Keratinocyte (primary cell): ENCODE measurements around the gene MIGA1. TPM values are rescaled to one million over a fixed set of nuclear protein-coding genes. Genes with fewer than 3 reads are reported as not detected.

Source experiments
- DNase-seq: peaks from one replicate; pipeline ENCODE4 v3.0.0-alpha.2; 2011; ENCODE audit warnings: low read depth, missing footprints, low spot score
- FAIRE-seq: peaks from 2 replicates; lab custom pipeline; 2011; peaks lifted over from hg19 to GRCh38; lab: Jason Lieb, UNC
- H2AFZ ChIP-seq: 2 replicates; pipeline ENCODE4 v1.6.0; 2012; ENCODE audit warnings: low read length, control low read depth, inconsistent platforms; ENCODE audit not compliant: control insufficient read depth
- H3K27ac ChIP-seq: 2 replicates; pipeline ENCODE4 v1.5.1; 2011; ENCODE audit warnings: low read length; ENCODE audit not compliant: control insufficient read depth, insufficient read depth
- H3K27me3 ChIP-seq: 3 replicates; pipeline ENCODE4 v1.6.0; 2011; ENCODE audit warnings: low read length; ENCODE audit not compliant: control insufficient read depth, insufficient read depth; ENCODE audit errors: extremely low read depth
- H3K36me3 ChIP-seq, 2 experiments: 2 replicates in 1 of 2; 3 replicates in 1 of 2; pipeline ENCODE4 v1.5.1; 2011; ENCODE audit warnings: low read length in 2 of 2, mild to moderate bottlenecking in 1 of 2; ENCODE audit not compliant: control insufficient read depth in 2 of 2, insufficient read depth in 2 of 2; ENCODE audit errors: extremely low read depth in 1 of 2
- H3K4me1 ChIP-seq: 3 replicates; pipeline ENCODE4 v1.5.1; 2011; ENCODE audit warnings: low read length; ENCODE audit not compliant: control insufficient read depth, insufficient read depth; ENCODE audit errors: extremely low read depth
- H3K4me2 ChIP-seq: 3 replicates; pipeline ENCODE4 v1.6.0; 2011; ENCODE audit warnings: low read depth, low read length; ENCODE audit not compliant: control insufficient read depth, insufficient read depth; ENCODE audit errors: extremely low read depth
- H3K4me3 ChIP-seq, 3 experiments: fragments of 200-600 bp in 1 of 3; sonication (generic) in 1 of 3; 2 replicates in 2 of 3; 3 replicates in 1 of 3; pipeline ENCODE4 v1.5.1; 2011 to 2016; ENCODE audit warnings: low read length in 3 of 3, mild to moderate bottlenecking in 3 of 3, control low read depth in 2 of 3, inconsistent platforms in 1 of 3, low read depth in 1 of 3, mixed read lengths in 1 of 3, mixed run types in 1 of 3, moderate library complexity in 1 of 3; ENCODE audit not compliant: control insufficient read depth in 2 of 3, insufficient read depth in 2 of 3; ENCODE audit errors: extremely low read depth in 1 of 3
- H3K79me2 ChIP-seq: 2 replicates; pipeline ENCODE4 v1.6.0; 2012; ENCODE audit warnings: low read length; ENCODE audit not compliant: control insufficient read depth, insufficient read depth
- H3K9ac ChIP-seq: 3 replicates; pipeline ENCODE4 v1.6.0; 2011; ENCODE audit warnings: low read length; ENCODE audit not compliant: control insufficient read depth, insufficient read depth; ENCODE audit errors: extremely low read depth
- H3K9me1 ChIP-seq: 3 replicates; pipeline ENCODE4 v1.6.0; 2011; ENCODE audit warnings: low read length; ENCODE audit not compliant: control insufficient read depth, insufficient read depth; ENCODE audit errors: extremely low read depth
- H3K9me3 ChIP-seq: 2 replicates; pipeline ENCODE4 v1.5.1; 2012; ENCODE audit warnings: low read depth, low read length; ENCODE audit not compliant: control insufficient read depth
- H4K20me1 ChIP-seq: 3 replicates; pipeline ENCODE4 v1.6.0; 2011; ENCODE audit warnings: low read length; ENCODE audit not compliant: control insufficient read depth, insufficient read depth; ENCODE audit errors: extremely low read depth
- EZH2 ChIP-seq: IDR thresholded peaks from one replicate; pipeline ENCODE4 v1.6.1; 2012; ENCODE audit warnings: inconsistent platforms, mild to moderate bottlenecking, low read length, moderate library complexity
- dilution Hi-C: fragments of 300-500 bp; cut with MboI; formaldehyde crosslinking; loops from one replicate; pipeline ENCODE4 v1.7.0; 2020; ENCODE audit warnings: low sequenced_read_pairs; ENCODE audit not compliant: extremely low pct_ligation_motif_present
- polyA minus RNA-seq, 3 experiments: library from RNA; depleted of rRNA, polyadenylated mRNA; stranded (reverse); fragments of >200 nt; gene quantifications; 1 replicate in 1 of 3; 2 replicates in 1 of 3; 3 replicates in 1 of 3; pipeline ENCODE4 v1.2.3, GENCODE V29; 2011
- polyA plus RNA-seq, 5 experiments: library from polyadenylated mRNA; depleted of rRNA in 3 of 5; stranded (reverse) in 3 of 5; stranded (forward) in 1 of 5; unstranded in 1 of 5; fragments of >200 nt; gene quantifications; 1 replicate in 1 of 5; 2 replicates in 3 of 5; 3 replicates in 1 of 5; pipeline versions ENCODE4 v1.2.1 to v1.2.3, GENCODE V29; 2011 to 2012; ENCODE audit warnings: missing spikeins in 2 of 5, low read depth in 1 of 5, low replicate concordance in 1 of 5
- TF ChIP-seq, protein P1 (sequence below), 3 experiments: IDR thresholded peaks in 1 of 3; conservative IDR thresholded peaks in 1 of 3; optimal IDR thresholded peaks in 1 of 3; 2 replicates in 2 of 3; 3 replicates in 1 of 3; pipeline versions ENCODE3 to v1.5.1; 2011; ENCODE audit warnings: low read length in 3 of 3, mild to moderate bottlenecking in 3 of 3, moderate library complexity in 2 of 3, control low read depth in 1 of 3, inconsistent platforms in 1 of 3; ENCODE audit not compliant: insufficient read depth in 2 of 3; ENCODE audit errors: extremely low read depth in 1 of 3

The MIGA1 gene, protein sequence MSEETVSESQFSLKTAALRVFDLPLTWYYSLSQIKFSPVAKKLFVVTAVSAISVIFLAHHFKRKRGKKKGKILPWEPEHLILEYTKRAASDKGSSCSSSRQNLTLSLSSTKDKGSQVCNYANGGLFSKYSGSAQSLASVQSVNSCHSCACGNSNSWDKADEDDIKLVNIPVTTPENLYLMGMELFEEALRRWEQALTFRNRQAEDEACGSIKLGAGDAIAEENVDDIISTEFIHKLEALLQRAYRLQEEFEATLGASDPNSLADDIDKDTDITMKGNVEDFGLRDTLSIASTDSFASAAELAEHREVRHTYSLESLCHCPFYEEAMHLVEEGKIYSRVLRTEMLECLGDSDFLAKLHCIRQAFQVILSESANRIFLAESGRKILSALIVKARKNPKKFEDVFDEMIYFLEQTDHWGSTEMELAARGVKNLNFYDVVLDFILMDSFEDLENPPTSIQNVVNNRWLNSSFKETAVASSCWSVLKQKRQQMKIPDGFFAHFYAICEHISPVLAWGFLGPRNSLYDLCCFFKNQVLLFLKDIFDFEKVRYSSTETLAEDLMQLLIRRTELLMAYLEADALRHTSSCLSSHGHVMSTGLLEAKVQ
- polyA plus RNA-seq (6.0 to 8.5 TPM (median 7.2 TPM) in 3 replicates), polyA minus RNA-seq (3.3 to 13.9 TPM (median 9.6 TPM) in 3 replicates)
- 7.4 TPM for polyA plus RNA-seq (2011; ENCODE audit: low read depth)
- 2.2 and 4.1 TPM in 2 replicates for polyA plus RNA-seq (2011; cell fraction: cytosol; rRNA removed)
- 8.3 and 10.5 TPM in 2 replicates for polyA plus RNA-seq (2011; cell fraction: nucleus; rRNA removed)
- polyA plus RNA-seq (2012; ENCODE audit: low replicate concordance): 5.0 and 7.3 TPM in 2 replicates
- 4.4 TPM for polyA minus RNA-seq (2011; cell fraction: cytosol; rRNA and poly(A)+ RNA removed)
- 10.6 and 19.7 TPM in 2 replicates for polyA minus RNA-seq (2011; cell fraction: nucleus; rRNA and poly(A)+ RNA removed)

DNA sequence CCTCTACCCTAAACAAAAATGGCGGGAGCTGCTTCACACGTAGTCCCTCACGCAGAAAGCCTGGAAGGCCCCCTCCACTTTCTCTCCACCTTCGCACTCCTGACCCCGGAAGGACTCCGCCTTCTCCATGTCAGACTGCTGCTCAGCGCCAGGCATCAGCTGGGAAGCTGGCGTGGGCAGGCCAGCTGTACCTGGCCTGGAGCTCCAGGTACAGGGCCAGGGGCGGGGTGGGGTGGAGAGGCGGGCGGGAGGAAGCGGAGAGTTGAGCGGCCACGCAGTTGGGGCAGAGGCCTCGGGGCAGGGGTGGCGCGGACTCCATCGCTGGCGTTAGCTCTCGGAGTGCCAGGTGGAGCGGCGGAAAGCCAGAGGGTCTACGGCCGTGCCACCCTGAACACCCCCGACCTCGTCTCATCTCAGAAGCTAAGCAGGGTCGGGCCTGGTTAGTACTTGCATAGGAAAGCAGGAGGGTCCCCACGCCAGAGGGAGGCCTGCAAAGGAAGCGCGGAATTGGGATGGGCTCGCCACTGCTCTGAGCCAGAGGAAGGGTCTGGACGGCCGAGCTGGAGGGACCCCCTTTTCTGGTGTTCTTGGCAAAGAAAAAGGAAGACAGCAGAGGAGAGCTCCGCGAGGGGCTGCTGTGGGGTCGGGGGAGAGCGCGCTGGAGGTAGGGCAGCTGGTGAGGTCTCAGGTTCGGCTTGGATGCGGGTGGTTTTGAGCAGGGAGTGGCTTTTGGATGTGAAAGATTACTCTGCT lies at the start of gene MIGA1:
Gene MIGA1 (plus strand): TSS at position 121 of the 753 bp plus-strand sequence. CDS start 3,604 bp downstream, outside the sequence.
- FAIRE-seq: peak; percentile 75
- H2AFZ ChIP-seq: peak within 1 kb of the TSS; percentile 96
- H3K79me2 ChIP-seq: peaks cover 33% of the 10 kb centered on the region
- peak within 1 kb of the TSS; percentile 49 for H3K27ac ChIP-seq
- H3K36me3 ChIP-seq: peaks cover 3 to 6% of the 10 kb centered on the region in 2 experiments
- peak; percentile 63 for DNase-seq
- no peaks in the 10 kb centered on the region for H4K20me1 ChIP-seq
- dilution Hi-C loops: no loop called here
- peak within 1 kb of the TSS; percentile 91 for H3K4me2 ChIP-seq
- H3K4me3 ChIP-seq: peak within 1 kb of the TSS; percentile 71 to 92 (median 84)
- no peaks in the 10 kb centered on the region for H3K9me1 ChIP-seq
- H3K27me3 ChIP-seq: no peaks in the 10 kb centered on the region
- peak within 1 kb of the TSS; percentile 66 for H3K9ac ChIP-seq
- H3K9me3 ChIP-seq: no peaks in the 10 kb centered on the region
- TF ChIP-seq, protein P1, sequence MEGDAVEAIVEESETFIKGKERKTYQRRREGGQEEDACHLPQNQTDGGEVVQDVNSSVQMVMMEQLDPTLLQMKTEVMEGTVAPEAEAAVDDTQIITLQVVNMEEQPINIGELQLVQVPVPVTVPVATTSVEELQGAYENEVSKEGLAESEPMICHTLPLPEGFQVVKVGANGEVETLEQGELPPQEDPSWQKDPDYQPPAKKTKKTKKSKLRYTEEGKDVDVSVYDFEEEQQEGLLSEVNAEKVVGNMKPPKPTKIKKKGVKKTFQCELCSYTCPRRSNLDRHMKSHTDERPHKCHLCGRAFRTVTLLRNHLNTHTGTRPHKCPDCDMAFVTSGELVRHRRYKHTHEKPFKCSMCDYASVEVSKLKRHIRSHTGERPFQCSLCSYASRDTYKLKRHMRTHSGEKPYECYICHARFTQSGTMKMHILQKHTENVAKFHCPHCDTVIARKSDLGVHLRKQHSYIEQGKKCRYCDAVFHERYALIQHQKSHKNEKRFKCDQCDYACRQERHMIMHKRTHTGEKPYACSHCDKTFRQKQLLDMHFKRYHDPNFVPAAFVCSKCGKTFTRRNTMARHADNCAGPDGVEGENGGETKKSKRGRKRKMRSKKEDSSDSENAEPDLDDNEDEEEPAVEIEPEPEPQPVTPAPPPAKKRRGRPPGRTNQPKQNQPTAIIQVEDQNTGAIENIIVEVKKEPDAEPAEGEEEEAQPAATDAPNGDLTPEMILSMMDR (optimal IDR thresholded peaks at IDR 0.05 in 1 of 3, IDR thresholded peaks at IDR 0.05 in 1 of 3, conservative IDR thresholded peaks at IDR 0.05 in 1 of 3; ENCODE audit: extremely low read depth in 1 of 3, insufficient read depth in 2 of 3, low read length in 3 of 3): no peak
- TF ChIP-seq EZH2: no peak
- peaks cover 4% of the 10 kb centered on the region for H3K4me1 ChIP-seq

DNA sequence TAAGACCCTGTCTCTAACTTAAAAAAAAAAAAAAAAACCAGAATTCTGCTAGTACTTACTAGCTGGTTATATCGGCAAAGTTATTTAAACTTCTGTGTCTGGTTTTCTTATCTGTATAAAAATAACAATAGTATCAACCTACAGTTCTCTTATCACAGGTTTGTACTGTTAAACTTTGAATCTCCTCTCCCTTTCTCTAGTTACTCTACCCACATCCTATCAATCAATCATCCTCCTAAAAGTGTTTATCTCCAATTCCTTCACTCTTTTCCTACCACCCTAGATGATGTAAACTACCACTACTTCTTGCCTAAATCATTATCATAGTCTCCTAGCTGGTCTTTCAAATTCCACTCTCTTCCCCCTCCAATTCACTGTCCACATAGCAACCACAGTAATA lies 47.4 kb upstream of the MIGA1 start:
- no peak overlapping the region for H3K4me2 ChIP-seq
- H3K36me3 ChIP-seq: peaks cover 0 to 3% of the 10 kb centered on the region in 2 experiments
- H3K27me3 ChIP-seq: no peaks in the 10 kb centered on the region
- DNase-seq (no peak), FAIRE-seq (no peak)
- H3K4me1 ChIP-seq: no peaks in the 10 kb centered on the region
- H3K9me3 ChIP-seq: no peaks in the 10 kb centered on the region
- H3K4me3 ChIP-seq: no peak overlapping the region
- H3K9me1 ChIP-seq: no peaks in the 10 kb centered on the region
- TF ChIP-seq, protein P1 (optimal IDR thresholded peaks at IDR 0.05 in 1 of 3, IDR thresholded peaks at IDR 0.05 in 1 of 3, conservative IDR thresholded peaks at IDR 0.05 in 1 of 3; ENCODE audit: extremely low read depth in 1 of 3, insufficient read depth in 2 of 3, low read length in 3 of 3): no peak
- TF ChIP-seq EZH2: no peak
- no peak overlapping the region for H2AFZ ChIP-seq
- dilution Hi-C loops: no loop called here
- no peak overlapping the region for H3K27ac ChIP-seq
- no peak overlapping the region for H3K9ac ChIP-seq
- H3K79me2 ChIP-seq: no peaks in the 10 kb centered on the region
- H4K20me1 ChIP-seq: no peaks in the 10 kb centered on the region
